Bronchial smooth muscle cell (primary cell): Measurements from ENCODE around the gene TPPP3. TPM values are rescaled to one million over a fixed set of nuclear protein-coding genes. Genes with fewer than 3 reads are reported as not detected.

Source experiments
- total RNA-seq: library from RNA; depleted of rRNA; stranded (reverse); fragments of >200 nt; gene quantifications from 2 replicates; pipeline ENCODE4 v1.2.1, GENCODE V29; 2014

The TPPP3 gene
- total RNA-seq = 2.0 and 8.4 TPM in 2 replicates

GRCh38 chr16:67393111-67393787 lies at the start of gene TPPP3:
Gene TPPP3, minus strand, starts transcription at chr16:67393498. Its CDS starts 2,387 bp downstream, at chr16:67391111.

DNA sequence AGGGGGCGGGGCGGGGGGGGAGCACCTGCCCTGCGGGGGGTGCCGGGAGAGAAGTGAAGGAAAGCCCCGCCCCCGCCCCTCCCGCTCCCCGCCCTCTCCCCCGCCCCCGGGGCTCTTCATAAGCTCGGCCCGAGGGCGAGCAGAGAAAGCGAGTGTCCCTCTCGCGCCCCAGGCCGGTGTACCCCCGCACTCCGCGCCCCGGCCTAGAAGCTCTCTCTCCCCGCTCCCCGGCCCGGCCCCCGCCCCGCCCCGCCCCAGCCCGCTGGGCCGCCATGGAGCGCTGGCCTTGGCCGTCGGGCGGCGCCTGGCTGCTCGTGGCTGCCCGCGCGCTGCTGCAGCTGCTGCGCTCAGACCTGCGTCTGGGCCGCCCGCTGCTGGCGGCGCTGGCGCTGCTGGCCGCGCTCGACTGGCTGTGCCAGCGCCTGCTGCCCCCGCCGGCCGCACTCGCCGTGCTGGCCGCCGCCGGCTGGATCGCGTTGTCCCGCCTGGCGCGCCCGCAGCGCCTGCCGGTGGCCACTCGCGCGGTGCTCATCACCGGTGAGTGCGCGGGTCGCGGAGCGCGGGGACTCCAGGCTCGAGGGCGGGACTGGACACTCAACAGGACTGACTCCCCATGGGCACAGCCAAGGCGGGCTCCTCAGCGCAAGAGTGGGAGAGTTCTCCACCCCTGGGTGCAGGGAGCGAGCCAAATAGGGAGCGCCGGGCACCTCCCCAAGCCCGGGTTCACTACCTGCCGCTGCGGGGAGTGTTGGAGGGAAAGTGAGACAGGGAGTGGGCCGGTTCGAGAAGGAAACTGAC lies 37.9 kb upstream of the TPPP3 start, which contains the start of gene HSD11B2:
HSD11B2 (plus strand) TSS at position 145 of the 798 bp plus-strand sequence; CDS start at position 273, 128 bp downstream.

GRCh38 chr16:67415872-67416793 lies 22.8 kb upstream of the TPPP3 start, which contains the start of gene ZDHHC1:
Gene ZDHHC1, minus strand, starts transcription at chr16:67416477. Its CDS starts 8,702 bp downstream, at chr16:67407775.

Other genes starting within 250 kb of the TPPP3 start
- 30.4 and 30.6 TPM in 2 replicates for gene B3GNT9, start 242.5 kb downstream of the TPPP3 start, total RNA-seq
- gene TRADD, start 233.6 kb downstream of the TPPP3 start, total RNA-seq = 22.2 and 24.0 TPM in 2 replicates
- 13.1 and 14.2 TPM in 2 replicates for gene FBXL8, start 233.5 kb downstream of the TPPP3 start, total RNA-seq
- gene HSF4, start 228.8 kb downstream of the TPPP3 start, total RNA-seq = 29.5 and 58.1 TPM in 2 replicates
- gene NOL3, start 223.0 kb downstream of the TPPP3 start, total RNA-seq = 18.1 and 36.8 TPM in 2 replicates
- 27.7 and 30.4 TPM in 2 replicates for gene MATCAP1, start 209.5 kb downstream of the TPPP3 start, total RNA-seq
- 0.16 and 0.34 TPM in 2 replicates for gene EXOC3L1, start 203.4 kb downstream of the TPPP3 start, total RNA-seq
- 29.0 and 42.0 TPM in 2 replicates for gene E2F4, start 201.3 kb downstream of the TPPP3 start, total RNA-seq
- 0.26 and 0.32 TPM in 2 replicates for gene ELMO3, start 194.4 kb downstream of the TPPP3 start, total RNA-seq
- gene TMEM208, start 166.4 kb downstream of the TPPP3 start, total RNA-seq = 35.1 and 36.9 TPM in 2 replicates
- gene FHOD1, start 146.0 kb downstream of the TPPP3 start, total RNA-seq = 4.9 and 8.2 TPM in 2 replicates
- 1.1 and 2.2 TPM in 2 replicates for gene SLC9A5, start 144.5 kb downstream of the TPPP3 start, total RNA-seq
- gene PLEKHG4, start 114.0 kb downstream of the TPPP3 start, total RNA-seq = 11.2 and 34.4 TPM in 2 replicates
- not detected in 2 replicates for gene KCTD19, start 66.8 kb downstream of the TPPP3 start, total RNA-seq
- gene LRRC36, start 66.7 kb downstream of the TPPP3 start, total RNA-seq = 0.32 TPM in 1 of 2 replicates, not detected in the other
- gene ZDHHC1, start 23.0 kb upstream of the TPPP3 start, total RNA-seq = 5.3 and 5.7 TPM in 2 replicates
- 0.60 TPM in 1 of 2 replicates, not detected in the other for gene HSD11B2, start 37.6 kb upstream of the TPPP3 start, total RNA-seq
- gene ATP6V0D1, start 87.7 kb upstream of the TPPP3 start, total RNA-seq = 105 and 129 TPM in 2 replicates
- gene AGRP, start 90.0 kb upstream of the TPPP3 start, total RNA-seq = not detected in 2 replicates
- 21.6 and 35.9 TPM in 2 replicates for gene RIPOR1, start 135.3 kb upstream of the TPPP3 start, total RNA-seq
- gene CTCF, start 169.0 kb upstream of the TPPP3 start, total RNA-seq = 14.0 and 16.4 TPM in 2 replicates